HEK293T (cell line): ENCODE measurements around the gene KLF2.

ENCODE experiments used
- ARNT ChIP-seq: fragments of 450-650 bp; IDR thresholded peaks from 2 replicates; pipeline ENCODE4 v1.6.1; 2017; ENCODE audit warnings: mild to moderate bottlenecking
- BHLHE40 ChIP-seq: fragments of 450-650 bp; IDR thresholded peaks from 2 replicates; pipeline ENCODE4 v1.6.1; 2016; ENCODE audit warnings: mild to moderate bottlenecking, moderate library complexity, borderline replicate concordance
- CTBP1 ChIP-seq: fragments of 450-650 bp; IDR thresholded peaks from 2 replicates; pipeline ENCODE4 v1.6.1; 2016; ENCODE audit warnings: borderline replicate concordance
- ELF4 ChIP-seq: fragments of 450-650 bp; IDR thresholded peaks from 2 replicates; pipeline ENCODE4 v1.6.1; 2017; ENCODE audit warnings: antibody characterized with exemption
- FOXM1 ChIP-seq: fragments of 450-650 bp; IDR thresholded peaks from 2 replicates; pipeline ENCODE4 v1.6.1; 2017; ENCODE audit warnings: mild to moderate bottlenecking, borderline replicate concordance
- L3MBTL2 ChIP-seq: fragments of 450-650 bp; conservative IDR thresholded peaks from 2 replicates; pipeline ENCODE4 v1.6.1; 2016; ENCODE audit warnings: mild to moderate bottlenecking
- NFRKB ChIP-seq: fragments of 450-650 bp; IDR thresholded peaks from 2 replicates; pipeline ENCODE4 v1.6.1; 2016; ENCODE audit warnings: mild to moderate bottlenecking, moderate library complexity
- SP1 ChIP-seq: fragments of 450-650 bp; IDR thresholded peaks from 2 replicates; pipeline ENCODE4 v1.6.1; 2017
- SUZ12 ChIP-seq: fragments of 450-650 bp; IDR thresholded peaks from 2 replicates; pipeline ENCODE4 v1.6.1; 2016; ENCODE audit warnings: mild to moderate bottlenecking
- ZNF384 ChIP-seq: fragments of 450-650 bp; IDR thresholded peaks from 2 replicates; pipeline ENCODE4 v1.6.1; 2016
- TF ChIP-seq, protein P1 (sequence below): fragments of 450-650 bp; IDR thresholded peaks from 2 replicates; pipeline ENCODE4 v1.6.1; 2016

DNA sequence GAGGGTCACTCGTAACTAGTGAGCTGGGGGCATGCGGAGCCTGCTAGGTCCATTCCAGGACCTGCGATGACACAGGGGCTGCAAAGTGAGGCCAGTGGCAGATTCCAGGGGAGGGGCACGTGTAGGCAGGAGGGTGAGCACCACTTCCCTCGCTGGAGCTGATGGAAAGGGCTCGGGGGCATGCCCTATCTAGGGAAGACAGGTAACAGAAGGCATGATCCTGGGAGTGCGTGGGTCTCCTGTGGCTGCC, 51.2 kb downstream of the KLF2 start:
- TF ChIP-seq CTBP1 (no peak), BHLHE40 (no peak), NFRKB (no peak), ELF4 (no peak), ARNT (no peak), SUZ12 (no peak), FOXM1 (no peak), ZNF384 (no peak), SP1 (no peak), L3MBTL2 (no peak)
- TF ChIP-seq, protein P1, sequence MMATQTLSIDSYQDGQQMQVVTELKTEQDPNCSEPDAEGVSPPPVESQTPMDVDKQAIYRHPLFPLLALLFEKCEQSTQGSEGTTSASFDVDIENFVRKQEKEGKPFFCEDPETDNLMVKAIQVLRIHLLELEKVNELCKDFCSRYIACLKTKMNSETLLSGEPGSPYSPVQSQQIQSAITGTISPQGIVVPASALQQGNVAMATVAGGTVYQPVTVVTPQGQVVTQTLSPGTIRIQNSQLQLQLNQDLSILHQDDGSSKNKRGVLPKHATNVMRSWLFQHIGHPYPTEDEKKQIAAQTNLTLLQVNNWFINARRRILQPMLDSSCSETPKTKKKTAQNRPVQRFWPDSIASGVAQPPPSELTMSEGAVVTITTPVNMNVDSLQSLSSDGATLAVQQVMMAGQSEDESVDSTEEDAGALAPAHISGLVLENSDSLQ = no peak
